Activated T-helper 1 cell treated with anti-CD3 and anti-CD28 coated beads, Interleukin-2, amount 50 U/mL, for 16 hours (primary cell): ENCODE results near the gene NKAIN1.

Experiments used
- DNase-seq, 2 donors: peaks; one replicate each; pipeline ENCODE4 v3.0.0-alpha.2; 2020; ENCODE audit warnings: low read depth in 1 of 2, low spot score in 1 of 2

NKAIN1 gene

GRCh38 chr1:31234123-31234708, 5.5 kb downstream of the NKAIN1 start:
- no peak for DNase-seq

DNA sequence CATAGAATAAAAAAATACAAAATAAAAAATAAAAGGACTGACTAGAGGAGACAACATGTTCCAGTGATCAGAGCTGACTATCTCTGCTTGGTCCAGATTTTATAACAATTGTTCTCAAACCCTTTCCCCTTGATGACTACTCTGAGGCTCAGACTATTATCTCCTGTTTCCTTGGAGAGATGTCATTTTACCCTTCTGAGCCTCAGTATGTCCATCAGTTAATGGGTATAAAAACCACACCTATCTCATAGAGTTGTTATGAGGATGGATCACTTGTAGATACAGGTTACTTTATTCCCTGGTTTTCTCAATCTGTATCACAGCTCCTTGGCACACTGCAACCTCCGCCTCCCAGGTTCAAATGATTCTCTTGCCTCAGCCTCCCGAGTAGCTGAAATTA, 7.0 kb downstream of the NKAIN1 start:
- DNase-seq: no peak

- no peak for DNase-seq
Observed at GRCh38 chr1:31231802-31232201, 7.9 kb downstream of the NKAIN1 start.

DNA sequence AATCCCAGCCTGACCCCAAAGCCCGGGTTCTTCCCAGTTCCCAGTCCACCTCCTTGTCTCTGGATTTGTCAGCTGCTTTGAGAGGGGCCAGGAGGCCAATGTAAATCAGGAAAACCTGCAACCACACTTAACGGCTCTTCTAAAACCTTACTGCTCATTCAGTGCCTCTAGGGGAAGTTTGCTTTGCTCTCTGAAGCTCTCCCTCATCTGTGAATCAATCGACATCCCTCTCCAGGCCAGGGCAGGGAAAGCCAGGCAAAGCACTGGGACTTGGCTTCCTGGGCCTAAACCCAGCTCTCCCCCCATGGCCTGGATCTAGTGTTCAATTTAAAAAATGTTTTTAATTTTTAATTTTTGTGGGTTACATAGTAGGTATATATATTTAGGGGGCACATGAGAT, 9.3 kb downstream of the NKAIN1 start:
- no peak for DNase-seq

DNA sequence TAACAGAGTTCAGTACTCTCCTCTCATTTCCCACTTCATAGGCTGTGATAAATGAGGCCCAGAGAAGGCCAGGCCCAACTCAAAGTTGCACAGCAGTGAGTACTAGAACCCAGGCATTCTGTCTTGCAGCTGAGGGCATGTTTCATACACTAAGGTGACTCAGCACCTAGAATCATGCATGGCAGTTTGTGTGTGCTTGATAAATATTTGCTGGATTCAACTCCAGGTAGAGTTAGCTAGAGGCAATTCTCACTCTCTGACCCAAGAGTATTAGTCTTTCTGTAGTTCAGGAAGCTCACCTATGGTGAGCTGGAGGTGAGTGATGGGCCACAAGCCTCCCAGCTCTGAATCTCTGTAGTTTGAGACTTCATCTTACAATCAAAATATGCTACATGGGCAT, 10.7 kb downstream of the NKAIN1 start:
- DNase-seq: no peak

GRCh38 chr1:31227891-31228568, 11.7 kb downstream of the NKAIN1 start:
- DNase-seq: no peak

DNA sequence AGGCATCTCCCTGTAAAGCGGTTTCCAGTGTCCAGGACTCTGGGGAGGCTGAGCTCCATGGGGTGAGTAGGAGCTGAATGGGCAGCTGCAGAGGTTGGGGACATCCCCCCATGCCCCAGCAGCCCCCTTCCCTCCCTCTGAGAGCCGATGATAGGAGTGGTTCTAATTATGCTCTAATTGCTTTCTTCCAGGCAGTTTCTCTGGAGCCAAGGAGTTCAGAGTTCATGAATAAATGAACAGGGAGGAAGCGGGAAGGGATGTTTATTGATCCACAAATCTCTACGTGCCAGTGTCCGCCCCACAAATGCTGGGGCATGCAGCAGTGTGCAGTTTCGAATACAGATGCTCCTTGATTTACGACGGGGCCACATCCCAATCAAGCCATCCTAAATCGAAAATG, 15.6 kb downstream of the NKAIN1 start:
- DNase-seq: no peak

DNA sequence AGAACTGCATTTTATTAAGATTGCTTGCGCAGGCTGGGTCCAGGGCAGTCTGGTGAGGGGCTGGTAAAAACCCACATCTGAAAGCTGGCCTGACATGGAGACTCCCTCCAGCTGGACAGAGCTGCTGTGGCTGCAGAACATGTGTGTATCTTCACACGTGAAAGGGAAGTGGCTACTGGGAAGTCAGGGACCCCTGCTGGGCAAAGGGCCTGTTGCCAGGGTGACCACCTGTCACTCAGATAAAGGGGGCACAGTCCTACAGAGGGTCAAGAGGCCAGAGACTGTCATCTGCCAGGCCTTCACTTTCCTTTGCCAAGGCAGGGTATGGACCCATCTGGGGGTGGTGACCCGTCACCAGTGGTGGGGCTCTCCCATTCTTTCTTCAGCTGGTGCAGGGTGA, 17.5 kb downstream of the NKAIN1 start:
- no peak for DNase-seq

DNA sequence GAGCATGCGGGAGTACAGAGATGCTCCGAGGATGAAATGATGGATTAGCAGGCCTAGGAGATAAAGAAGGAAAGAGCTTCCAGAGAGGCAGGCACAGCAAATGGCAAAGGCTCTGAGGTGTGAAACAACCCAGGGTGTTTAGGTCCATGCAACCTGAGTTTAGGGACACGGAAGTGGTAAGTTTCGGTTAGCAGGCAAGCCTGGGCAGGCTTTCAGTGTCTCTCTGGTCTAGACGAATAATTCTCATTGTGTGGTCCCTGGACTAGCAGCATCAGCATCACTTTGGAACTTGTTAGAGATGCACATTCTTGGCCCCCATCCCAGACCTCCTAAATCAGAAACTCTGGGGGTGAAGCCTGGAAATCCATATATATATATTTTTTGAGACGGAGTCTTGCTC, 18.6 kb downstream of the NKAIN1 start:
- DNase-seq: no peak

DNA sequence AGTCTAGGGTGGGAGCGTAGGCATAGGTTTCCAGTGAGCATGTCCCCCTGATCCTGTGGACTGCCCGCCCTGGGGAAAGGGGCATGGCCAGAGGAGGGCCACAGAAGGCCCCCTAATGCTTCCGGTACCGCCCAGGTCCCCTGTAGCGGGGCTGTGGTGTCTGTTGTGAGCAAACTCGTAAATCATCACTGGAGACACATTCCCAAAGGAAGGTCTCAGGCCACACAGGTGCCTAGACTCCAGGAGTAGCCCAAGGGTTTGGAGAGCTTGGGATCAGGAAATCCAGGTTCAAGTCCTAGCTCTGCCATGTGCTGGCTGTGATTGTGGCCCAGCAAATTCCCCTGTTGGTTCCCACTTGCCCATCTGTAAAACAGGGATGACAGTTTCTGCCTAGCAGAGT, 20.2 kb downstream of the NKAIN1 start:
- DNase-seq: no peak

- DNase-seq: no peak
Observed at GRCh38 chr1:31218705-31219104, 21.0 kb downstream of the NKAIN1 start.

- no peak for DNase-seq
Observed at GRCh38 chr1:31216016-31216415, 23.7 kb downstream of the NKAIN1 start.

GRCh38 chr1:31215065-31215570, 24.6 kb downstream of the NKAIN1 start:
- DNase-seq: no peak

- no peak for DNase-seq
Observed at GRCh38 chr1:31214316-31215064, 25.2 kb downstream of the NKAIN1 start.

- no peak for DNase-seq
Observed at GRCh38 chr1:31208361-31208945, 31.2 kb downstream of the NKAIN1 start.

- DNase-seq: no peak
Observed at GRCh38 chr1:31207569-31207968, 32.1 kb downstream of the NKAIN1 start.

- no peak for DNase-seq
Observed at GRCh38 chr1:31207046-31207445, 32.6 kb downstream of the NKAIN1 start.

DNA sequence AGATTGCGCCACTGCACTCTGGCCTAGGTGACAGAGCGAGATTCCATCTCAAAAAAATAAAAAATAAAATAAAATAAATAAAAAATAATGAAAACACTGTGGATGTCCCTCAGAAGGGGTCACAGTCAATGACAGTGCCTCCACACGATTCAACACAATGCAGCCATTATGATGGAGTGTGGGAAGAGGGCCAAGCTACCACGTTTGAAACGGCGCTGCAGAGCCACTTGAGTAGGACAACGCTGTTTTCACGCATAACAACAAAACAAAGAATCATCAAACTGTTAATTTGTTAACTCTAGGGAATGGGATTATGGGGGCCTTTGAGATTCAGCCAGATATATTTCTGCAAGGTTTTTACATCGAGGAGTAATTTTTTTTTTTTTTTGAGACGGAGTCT, 36.5 kb downstream of the NKAIN1 start:
- DNase-seq: no peak

DNA sequence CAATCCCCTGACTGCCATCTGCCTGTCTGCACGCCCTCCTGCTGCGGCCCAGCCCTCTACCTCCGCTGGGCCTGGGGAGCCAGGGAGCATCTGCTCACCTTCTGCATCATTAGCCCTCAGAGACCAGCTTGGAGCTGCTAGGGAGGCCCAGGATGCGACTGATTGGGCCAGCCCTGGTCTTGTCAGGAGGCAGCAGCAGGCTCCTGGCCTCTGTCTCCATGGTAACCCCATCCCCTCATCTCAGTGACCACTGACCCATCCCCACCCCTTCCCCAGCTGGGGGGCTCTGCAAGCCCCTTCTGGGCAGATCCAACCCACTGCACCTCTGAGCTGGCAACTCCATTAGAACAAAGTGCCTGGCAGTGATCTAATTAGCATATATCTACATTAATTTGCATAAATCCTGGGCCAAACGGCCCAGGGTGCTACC, 37.7 kb downstream of the NKAIN1 start:
- no peak for DNase-seq

DNA sequence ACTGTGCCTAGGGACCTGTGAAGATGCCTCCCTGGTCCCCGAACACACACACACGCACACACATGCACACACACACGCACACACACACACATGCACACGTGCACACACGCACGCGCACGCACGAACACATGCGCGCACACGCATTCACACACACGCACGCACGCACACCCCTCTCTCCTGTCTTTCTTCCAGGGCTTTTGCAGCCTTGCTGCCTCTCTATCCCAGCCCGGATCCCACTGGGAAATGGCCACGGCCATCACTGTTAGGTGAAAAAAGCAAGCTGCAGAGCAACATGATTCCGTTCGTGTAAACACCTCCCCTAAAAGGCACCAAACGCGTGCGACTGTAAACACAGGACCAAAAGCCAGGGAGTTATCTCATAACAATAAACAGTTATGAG, 39.7 kb downstream of the NKAIN1 start:
- DNase-seq: no peak

GRCh38 chr1:31199236-31199790, 40.4 kb downstream of the NKAIN1 start:
- no peak for DNase-seq

GRCh38 chr1:31198600-31198999, 41.1 kb downstream of the NKAIN1 start:
- no peak for DNase-seq
